HG03064 (cell line): Measurements from ENCODE around the gene PRM1.
A peak's percentile ranks its signal among the peaks of the same experiment; 100 is the strongest.
"Not testable (repeated sequence)": the region's sequence is repeated elsewhere in the genome, so short reads cannot be mapped to it uniquely, and the experiment has no call there.

Experiments
- ATAC-seq: cut with Tn5 transposase; IDR thresholded peaks from one replicate; pipeline ENCODE4 v1.9.1; 2021; ENCODE audit warnings: low read depth; ENCODE audit not compliant: unreplicated experiment

The PRM1 gene

DNA sequence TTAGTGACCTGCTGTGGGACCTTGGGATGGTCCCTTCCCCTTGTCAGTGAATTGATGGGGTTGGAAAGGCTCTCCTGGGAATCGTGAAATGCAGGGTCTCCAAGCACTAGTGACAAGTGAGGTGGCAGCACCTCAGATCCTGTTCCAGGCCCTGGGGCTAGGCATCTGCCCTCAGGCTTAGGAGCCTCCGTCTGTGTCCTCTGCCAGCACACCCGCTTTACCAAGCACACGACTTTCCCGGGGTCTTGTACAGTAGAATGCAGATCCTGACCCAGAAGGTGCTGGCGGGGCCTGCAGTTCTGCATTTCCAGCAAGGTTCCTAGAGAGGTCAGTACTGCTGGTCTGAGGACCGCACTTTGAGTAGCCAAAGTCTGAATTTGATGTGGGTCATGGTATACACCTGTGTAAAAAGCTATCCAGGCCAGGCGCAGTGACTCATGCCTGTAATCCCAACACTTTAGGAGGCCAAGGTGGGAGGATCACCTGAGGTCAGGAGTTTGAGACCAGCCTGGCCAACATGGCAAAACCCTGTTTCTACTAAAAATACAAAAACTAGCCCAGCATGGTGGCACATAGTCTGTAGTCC lies 33.3 kb upstream of the PRM1 start:
- ATAC-seq = no peak

- no peak for ATAC-seq
Measured at GRCh38 chr16:11313493-11314308, 32.6 kb upstream of the PRM1 start.

DNA sequence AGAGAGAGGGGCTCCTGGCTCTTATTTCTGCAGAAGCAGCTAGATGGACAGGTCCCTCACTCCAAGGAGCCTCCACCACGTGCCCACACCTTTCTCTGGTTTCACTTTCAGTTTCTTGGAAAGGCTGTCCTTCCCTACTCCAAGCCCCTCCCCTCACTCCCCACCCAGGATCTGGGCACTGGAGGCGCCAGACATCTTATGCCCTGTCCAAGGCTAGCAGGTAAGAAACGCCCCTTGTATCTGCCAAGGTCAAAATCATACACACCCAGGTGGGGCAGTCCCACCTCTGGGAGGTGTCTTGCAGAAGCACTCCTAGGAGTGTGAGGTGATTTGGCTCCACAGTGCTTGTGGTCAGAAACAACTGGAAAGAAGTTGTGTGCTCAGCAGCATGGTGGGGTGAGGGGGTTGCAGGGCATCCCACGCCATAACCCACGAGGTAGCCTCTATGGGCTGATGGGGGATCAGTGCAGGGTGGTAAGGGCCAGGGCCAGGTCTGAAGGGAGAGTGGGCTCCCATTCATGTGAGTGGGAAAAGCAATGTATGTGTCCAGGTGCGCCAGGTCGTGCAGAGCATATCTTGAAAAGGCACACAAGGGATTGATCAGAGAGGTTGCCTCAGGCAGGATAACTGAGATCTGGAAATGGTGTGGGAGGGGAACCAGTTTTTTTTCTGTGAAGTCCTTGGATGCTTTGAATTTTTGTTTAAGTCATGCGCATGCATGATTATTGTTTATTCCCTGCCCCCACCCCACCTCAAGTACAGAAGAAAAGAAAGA lies 31.8 kb upstream of the PRM1 start:
- ATAC-seq = no peak

DNA sequence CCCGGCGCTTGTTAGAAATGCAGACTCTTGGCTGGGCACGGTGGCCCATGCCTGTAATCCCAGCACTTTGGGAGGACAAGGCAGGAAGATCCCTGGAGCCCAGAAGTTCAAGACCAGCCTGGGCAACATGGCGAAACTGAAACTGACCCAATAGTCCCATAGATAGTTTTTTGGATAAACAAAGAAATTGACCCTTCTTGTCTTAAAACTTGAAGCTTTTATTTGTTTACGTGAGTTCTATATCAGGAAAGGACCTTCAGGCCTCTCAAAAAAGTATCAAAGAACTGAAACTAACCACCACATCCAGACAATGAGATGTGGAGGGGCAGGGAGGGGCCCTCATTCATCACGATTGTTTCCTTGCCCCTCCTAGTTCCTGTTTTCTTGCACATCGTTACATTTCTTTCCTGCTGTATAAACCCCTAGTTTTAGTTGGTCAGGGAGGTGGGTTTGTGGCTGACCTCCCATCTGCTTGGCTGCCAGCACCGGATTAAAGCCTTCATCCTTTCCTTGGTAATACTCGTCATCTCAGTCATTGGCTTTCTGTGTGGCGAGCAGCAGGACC lies 29.9 kb upstream of the PRM1 start:
- no peak for ATAC-seq

DNA sequence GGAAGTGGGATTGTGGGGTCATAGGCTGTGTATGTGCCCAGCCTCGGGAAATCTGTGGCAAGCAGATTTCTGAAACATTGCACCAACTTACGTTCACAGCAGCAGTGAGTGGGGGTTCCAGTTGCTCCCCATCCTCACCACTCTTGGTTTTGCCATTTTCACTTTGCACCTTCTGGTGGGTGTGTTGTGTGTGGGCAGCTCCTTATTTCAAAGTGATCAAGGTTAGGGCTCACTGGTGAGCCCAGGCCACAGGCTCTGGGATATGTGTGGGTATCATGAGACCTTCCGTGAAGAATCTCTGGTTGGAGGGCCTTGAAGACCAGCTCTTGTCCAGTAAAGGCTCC lies 29.5 kb upstream of the PRM1 start:
- ATAC-seq = no peak

DNA sequence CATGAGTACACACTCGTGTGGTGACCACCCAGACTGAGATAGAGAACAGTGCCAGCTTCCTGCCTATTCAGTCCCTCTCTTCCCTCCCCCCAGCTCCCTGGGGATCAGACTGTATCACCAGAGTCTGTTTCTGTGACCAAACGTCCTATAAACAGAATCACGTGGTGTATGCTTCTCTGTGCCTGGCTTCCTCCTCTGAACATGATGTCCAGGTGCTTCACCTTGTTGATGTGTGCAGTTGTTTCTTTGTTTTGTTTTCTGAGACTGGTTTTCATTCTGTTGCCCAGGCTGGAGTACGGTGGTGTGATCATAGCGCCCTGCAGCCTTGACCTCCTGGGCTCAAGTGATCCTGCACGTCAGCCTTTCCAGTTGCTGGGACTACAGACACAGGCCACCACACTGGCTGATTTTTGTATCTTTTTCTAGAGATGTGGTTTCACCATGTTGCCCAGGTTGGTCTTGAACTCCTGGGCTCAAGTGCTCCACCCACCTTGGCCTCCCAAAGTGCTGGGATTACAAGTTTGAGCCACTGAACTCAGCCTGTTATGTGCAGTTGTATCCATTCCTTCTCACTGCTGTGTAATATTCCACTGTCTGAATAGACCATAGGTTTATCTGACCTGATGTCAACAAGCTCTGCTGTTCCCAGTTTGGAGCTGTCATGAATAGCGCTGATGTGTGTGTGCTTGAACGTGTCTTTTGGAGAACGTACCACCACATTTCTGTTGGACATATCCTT lies 28.9 kb upstream of the PRM1 start:
- peak; percentile 45 for ATAC-seq

GRCh38 chr16:11308493-11309283 lies 27.6 kb upstream of the PRM1 start:
- peak; percentile 31 for ATAC-seq

DNA sequence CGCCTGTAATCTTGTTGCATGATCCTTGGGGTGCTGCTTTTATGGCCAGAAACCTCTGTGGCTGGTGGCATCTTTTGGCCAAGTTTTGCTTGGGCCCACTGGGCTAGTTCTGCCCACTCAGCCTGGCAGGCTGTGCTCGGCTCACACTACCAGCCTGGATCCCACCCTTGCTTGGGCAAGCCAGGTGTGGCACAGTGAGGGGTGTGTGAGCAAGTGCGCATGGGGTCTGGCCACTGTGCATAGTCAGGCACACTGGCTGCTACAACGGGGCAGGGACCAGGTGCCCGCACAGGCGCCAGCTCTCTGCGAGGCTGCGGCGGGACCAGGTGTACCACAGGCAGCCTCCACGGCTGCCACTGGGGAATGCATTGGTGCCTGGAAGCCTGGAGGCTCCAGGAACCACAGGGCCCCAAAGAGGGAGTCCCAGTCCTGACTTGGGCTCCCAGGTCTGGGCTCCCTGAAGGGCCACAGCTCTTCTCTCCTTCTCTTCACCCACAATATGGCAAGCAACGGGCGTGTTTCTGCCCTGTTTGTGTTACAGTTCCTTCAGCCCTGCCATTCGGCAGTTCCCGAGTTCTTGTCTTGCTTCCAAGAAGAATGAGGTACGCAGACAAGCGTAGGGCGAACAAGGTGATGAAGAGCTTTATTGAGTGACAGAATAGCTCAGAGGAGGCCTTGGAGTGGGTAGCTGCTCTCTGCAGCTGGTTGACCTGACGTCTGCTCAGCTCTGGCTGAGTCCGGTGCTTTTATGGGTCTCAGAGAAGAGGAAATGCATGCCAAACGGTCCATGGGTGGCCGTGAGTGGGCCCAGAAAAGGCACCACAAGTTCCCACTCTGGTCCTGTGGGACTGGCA lies 26.7 kb upstream of the PRM1 start:
- no peak for ATAC-seq

DNA sequence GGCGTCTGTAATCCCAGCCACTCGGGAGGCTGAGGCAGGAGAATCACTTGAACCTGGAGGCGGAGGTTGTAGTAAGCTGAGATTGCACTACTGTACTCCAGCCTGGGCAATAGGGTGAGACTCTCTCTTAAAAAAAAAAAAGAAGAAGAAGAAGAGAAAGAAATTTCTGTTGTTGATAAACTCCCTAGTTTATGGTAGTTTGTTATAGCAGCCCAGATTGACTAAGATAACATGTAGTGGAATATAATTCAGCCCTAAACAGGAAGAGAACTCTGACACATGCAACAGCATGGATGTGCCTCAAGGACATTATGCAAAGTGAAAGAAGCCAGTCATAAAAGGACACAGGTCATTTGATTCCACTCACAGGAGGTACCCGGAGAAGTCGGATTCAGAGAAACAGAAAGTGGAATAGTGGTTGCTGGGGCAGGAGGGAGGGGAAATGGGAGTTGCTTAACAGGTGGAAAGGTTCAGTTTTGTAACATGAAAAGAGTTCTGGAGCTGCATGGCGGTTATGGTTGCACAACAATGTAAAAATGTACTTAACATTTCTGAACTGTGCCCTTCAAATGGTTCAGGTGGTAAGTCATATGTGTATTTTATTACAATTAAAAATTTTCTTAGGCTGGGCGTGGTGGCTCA lies 26.0 kb upstream of the PRM1 start:
- no peak for ATAC-seq

- ATAC-seq = no peak
Measured at GRCh38 chr16:11306381-11306780, 25.3 kb upstream of the PRM1 start.

GRCh38 chr16:11303405-11304138 lies 22.4 kb upstream of the PRM1 start:
- no peak for ATAC-seq

DNA sequence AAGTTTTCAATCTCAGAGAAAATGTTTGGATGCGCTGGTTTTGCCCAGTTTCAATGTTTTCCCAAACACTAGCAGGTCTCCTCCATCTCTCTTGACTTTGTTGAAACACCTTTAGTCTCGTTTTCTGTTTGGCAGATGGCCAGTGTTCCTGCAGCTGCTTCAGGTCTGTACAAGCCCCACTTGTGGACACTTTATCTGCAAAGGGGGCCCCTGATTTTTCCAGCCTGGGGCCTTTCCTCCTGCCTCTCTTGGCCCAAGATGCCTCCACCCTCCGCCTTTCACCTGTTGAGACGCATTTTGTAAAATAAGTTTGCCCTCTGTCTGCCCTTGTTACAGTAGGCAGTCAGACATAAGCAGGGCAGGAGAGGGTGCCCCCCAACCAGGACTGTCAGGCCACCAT lies 21.8 kb upstream of the PRM1 start:
- no peak for ATAC-seq

DNA sequence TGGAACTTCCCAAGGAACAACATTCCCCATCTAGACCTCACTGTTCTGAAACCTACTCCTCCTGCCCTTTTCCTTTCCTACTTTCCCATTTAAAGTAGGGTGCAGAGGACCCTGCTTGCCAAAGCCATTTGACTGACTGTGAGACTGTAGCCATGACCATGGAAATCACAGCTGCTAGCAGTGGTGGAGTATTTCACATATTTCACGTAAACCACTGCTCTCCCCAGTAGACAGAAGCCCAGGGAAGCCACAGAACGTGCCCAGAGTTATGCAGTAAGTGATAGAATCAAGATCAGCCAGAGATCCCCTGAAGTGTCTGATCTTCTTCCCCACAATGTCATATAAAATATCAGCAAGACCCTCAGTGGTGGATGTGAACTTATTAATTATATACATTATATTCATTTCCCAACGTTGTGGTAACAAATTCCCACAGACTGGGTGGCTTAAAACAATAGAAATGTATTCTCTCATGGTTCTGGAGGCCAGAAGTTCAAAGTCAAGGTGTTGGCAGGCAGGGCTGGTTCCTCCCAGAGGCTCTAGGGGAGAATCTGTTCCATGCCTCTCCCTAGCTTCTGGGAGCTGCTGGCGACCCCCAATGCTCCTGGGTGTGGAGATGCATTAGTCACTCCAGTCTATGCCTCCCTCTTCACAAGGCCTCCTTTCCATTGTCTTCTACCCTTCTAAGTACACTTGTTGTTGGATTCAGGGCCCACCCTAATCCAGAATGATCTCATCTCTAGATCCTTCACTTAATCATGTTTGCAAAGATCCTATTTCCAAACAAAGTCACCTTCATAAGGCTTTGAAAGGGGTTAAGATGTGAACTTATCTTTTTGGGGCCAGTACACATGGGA lies 20.7 kb upstream of the PRM1 start:
- ATAC-seq = no peak

DNA sequence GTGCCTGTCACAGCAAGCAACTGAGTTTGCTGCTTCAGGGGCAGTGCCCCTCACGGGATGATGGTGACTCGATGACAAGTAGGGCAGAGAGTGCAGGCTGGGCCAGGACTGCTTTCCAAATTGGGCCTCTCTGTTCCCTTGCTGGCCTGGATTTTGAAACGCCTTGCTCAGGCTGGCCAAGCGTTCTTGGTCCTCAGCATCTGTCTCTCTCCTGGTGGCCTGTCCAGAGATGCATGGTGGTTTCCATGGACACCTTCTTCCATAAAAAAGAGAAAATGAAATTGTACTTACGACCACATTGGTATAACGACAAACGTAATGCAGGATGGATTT lies 19.4 kb upstream of the PRM1 start:
- ATAC-seq = no peak

DNA sequence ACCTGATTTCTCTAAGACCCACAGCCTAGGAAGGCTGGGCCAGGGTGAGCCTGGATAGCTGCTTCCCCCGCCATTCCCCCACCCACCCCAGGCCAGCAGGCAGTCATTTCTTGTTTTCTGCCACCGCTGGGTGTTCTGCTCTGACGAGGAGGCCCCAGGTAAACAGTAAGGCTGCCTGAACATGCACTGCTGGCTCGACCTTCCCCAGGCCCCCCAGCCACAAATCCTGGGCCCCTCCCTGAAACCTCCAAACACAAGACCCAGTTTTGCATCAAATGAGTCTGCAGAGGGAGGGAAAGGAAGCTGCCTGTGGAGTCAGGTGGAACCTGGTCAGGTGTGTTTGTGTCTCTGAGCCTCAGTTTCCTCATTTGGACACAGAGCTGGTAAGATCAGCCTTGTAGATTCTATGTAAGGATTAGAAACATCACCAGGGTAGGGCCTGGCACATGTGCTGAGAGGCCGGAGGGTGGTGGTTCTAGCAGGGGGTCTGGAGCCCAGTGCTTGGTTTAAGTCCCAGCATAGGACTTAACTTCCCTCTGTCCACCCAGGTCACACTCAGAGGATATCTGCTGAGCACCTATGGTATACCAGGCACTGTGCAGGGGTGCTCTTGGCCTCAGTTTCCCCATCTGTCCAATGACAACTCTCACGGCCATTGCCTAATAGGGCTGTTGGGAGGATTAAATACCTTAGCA lies 18.9 kb upstream of the PRM1 start:
- ATAC-seq = no peak

DNA sequence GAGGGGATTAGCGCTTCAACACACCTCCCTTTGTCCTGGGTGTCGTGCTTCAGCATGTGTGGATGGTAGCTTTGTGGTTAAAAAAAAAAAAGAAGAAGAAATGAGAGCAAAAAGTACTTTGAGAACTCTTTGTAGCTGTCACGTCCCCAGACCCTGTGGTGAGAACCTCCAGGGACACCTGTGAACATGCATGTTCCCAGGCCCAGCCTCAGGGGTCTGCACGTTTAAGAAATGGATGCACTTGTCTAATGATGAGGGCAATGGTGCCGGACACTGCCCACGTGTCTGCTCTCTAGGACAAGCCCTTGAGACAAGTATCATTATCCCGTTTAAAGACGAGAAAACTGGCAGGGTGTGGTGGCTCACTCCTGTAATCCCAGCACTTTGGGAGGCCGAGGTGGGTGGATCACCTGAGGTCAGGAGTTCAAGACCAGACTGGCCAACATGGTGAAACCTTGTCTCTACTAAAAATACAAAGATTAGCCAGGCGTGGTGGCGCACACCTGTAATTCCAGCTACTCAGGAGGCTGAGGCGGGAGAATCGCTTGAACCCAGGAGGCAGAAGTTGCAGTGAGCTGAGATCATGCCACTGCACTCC lies 17.9 kb upstream of the PRM1 start:
- ATAC-seq = not testable (repeated sequence)
